HepG2 (cell line): Measurements from ENCODE around the gene SLF1. TPM values are rescaled to one million over a fixed set of nuclear protein-coding genes. Genes with fewer than 3 reads are reported as not detected.

Experiments used
- ATAC-seq: fragments of 200-7000 bp; cut with Tn5 transposase; 3 replicates; pipeline ENCODE4 v1.9.1; 2020; ENCODE audit warnings: mild to moderate bottlenecking, moderate library complexity
- BruUV-seq: library from RNA; stranded (reverse); fragments of 400-500 nt; replicated peaks from 2 replicates; lab custom pipeline; 2021; lab: Mats Ljungman, UMichigan
- CTCF ChIA-PET: fragments of 300-600 bp; formaldehyde crosslinking; extraction: SDS; loops from one replicate; lab custom pipeline; 2021; ENCODE audit warnings: low total read pairs, inconsistent platforms, low intra/inter-chr PET ratio; lab: Yijun Ruan, JAX
- POLR2A ChIA-PET: fragments of 350-600 bp; sonication (Branson Sonifier 250); formaldehyde crosslinking; loops from one replicate; lab custom pipeline; 2020; ENCODE audit warnings: antibody characterized with exemption, inconsistent platforms; lab: Yijun Ruan, JAX
- DNase-seq: peaks from one replicate; pipeline ENCODE4 v3.0.0-alpha.2; 2015; ENCODE audit warnings: low spot score
- FAIRE-seq: peaks from 3 replicates; lab custom pipeline; 2011; peaks lifted over from hg19 to GRCh38; lab: Jason Lieb, UNC
- H2AFZ ChIP-seq: one replicate; pipeline ENCODE4 v1.6.1; 2011; ENCODE audit warnings: low read length, inconsistent platforms
- H3K27ac ChIP-seq: fragments of 300-600 bp; 3 replicates; pipeline ENCODE4 v1.8.0; 2011; ENCODE audit warnings: mixed run types, mild to moderate bottlenecking, mixed read lengths, low read length, inconsistent platforms; ENCODE audit not compliant: insufficient read depth; ENCODE audit errors: extremely low read length
- H3K27me3 ChIP-seq, 2 experiments: fragments of 200-600 bp in 1 of 2; 2 replicates in 1 of 2; 3 replicates in 1 of 2; pipeline versions ENCODE4 v1.6.0 to v1.8.0; 2011; ENCODE audit warnings: low read length in 2 of 2, mild to moderate bottlenecking in 2 of 2, moderate library complexity in 2 of 2, inconsistent platforms in 1 of 2; ENCODE audit not compliant: insufficient read depth in 2 of 2, control insufficient read depth in 1 of 2
- H3K36me3 ChIP-seq, 2 experiments: fragments of 200-600 bp in 1 of 2; replicated peaks in 1 of 2; 2 replicates in 1 of 2; 3 replicates in 1 of 2; pipeline versions ENCODE4 v1.5.1 to v1.8.0; 2011; ENCODE audit warnings: low read length in 2 of 2, inconsistent platforms in 1 of 2; ENCODE audit not compliant: insufficient read depth in 2 of 2, control insufficient read depth in 1 of 2
- H3K4me1 ChIP-seq: 2 replicates; pipeline ENCODE4 v1.5.1; 2012; ENCODE audit warnings: low read length, inconsistent platforms; ENCODE audit not compliant: insufficient read depth
- H3K4me2 ChIP-seq: 2 replicates; pipeline ENCODE4 v1.6.0; 2011; ENCODE audit warnings: low read depth, low read length, inconsistent platforms
- H3K4me3 ChIP-seq, 3 experiments: fragments of 200-600 bp in 1 of 3; sonication (generic), shearing (Covaris generic) in 1 of 3; replicated peaks in 1 of 3; 2 replicates each; pipeline ENCODE4 v1.5.1; 2011 to 2016; ENCODE audit warnings: low read length in 3 of 3, inconsistent platforms in 2 of 3, low read depth in 2 of 3, mild to moderate bottlenecking in 2 of 3, control low read depth in 1 of 3, mixed read lengths in 1 of 3; ENCODE audit not compliant: insufficient read depth in 1 of 3
- H3K79me2 ChIP-seq: one replicate; pipeline ENCODE4 v1.6.1; 2011; ENCODE audit warnings: low read length, inconsistent platforms; ENCODE audit not compliant: insufficient read depth
- H3K9ac ChIP-seq: 2 replicates; pipeline ENCODE4 v1.6.0; 2011; ENCODE audit warnings: mild to moderate bottlenecking, low read depth, low read length, inconsistent platforms; ENCODE audit not compliant: insufficient read depth
- H3K9me3 ChIP-seq: 2 replicates; pipeline ENCODE4 v1.5.1; 2012; ENCODE audit warnings: mild to moderate bottlenecking, low read length
- H4K20me1 ChIP-seq: 2 replicates; pipeline ENCODE4 v1.6.0; 2011; ENCODE audit warnings: inconsistent platforms, mild to moderate bottlenecking, low read length, moderate library complexity; ENCODE audit not compliant: insufficient read depth
- ARHGAP35 ChIP-seq: sonication (generic); formaldehyde crosslinking; IDR thresholded peaks from 2 replicates; pipeline ENCODE4 v1.9.0; 2022; ENCODE audit warnings: mild to moderate bottlenecking, inconsistent platforms, moderate library complexity, missing genetic modification reagents, borderline replicate concordance
- ARID2 ChIP-seq: sonication (generic); formaldehyde crosslinking; IDR thresholded peaks from 2 replicates; pipeline ENCODE4 v1.8.1; 2022; ENCODE audit warnings: mild to moderate bottlenecking, missing genetic modification reagents, borderline replicate concordance
- NFE2L1 ChIP-seq: sonication (generic); formaldehyde crosslinking; IDR thresholded peaks from 2 replicates; pipeline ENCODE4 v1.4.0; 2020; ENCODE audit warnings: missing genetic modification reagents, mild to moderate bottlenecking, borderline replicate concordance
- RBFOX2 ChIP-seq: fragments of 200-400 bp; formaldehyde crosslinking; IDR thresholded peaks from 2 replicates; pipeline ENCODE4 v1.6.1; 2017; ENCODE audit warnings: low read depth, mild to moderate bottlenecking, low read length
- RFX1 ChIP-seq: fragments of 450-650 bp; IDR thresholded peaks from 2 replicates; pipeline ENCODE4 v1.6.1; 2017
- RFXAP ChIP-seq: sonication (generic); formaldehyde crosslinking; IDR thresholded peaks from 2 replicates; pipeline ENCODE4 v1.4.0; 2020; ENCODE audit warnings: missing genetic modification reagents, borderline replicate concordance
- TBL1XR1 ChIP-seq: fragments of 150-350 bp; IDR thresholded peaks from 2 replicates; pipeline ENCODE4 v1.6.1; 2014; ENCODE audit warnings: borderline replicate concordance, low read length; ENCODE audit not compliant: partially characterized antibody
- ZHX1 ChIP-seq: sonication (generic); formaldehyde crosslinking; IDR thresholded peaks from 2 replicates; pipeline ENCODE4 v1.8.1; 2022; ENCODE audit warnings: low read depth, mild to moderate bottlenecking, missing genetic modification reagents
- ZKSCAN5 ChIP-seq: sonication (generic); formaldehyde crosslinking; IDR thresholded peaks from 2 replicates; pipeline ENCODE4 v1.5.1; 2020; ENCODE audit warnings: mild to moderate bottlenecking, missing genetic modification reagents
- ZNF317 ChIP-seq: sonication (generic); formaldehyde crosslinking; IDR thresholded peaks from 2 replicates; pipeline ENCODE4 v1.5.0; 2020; ENCODE audit warnings: mild to moderate bottlenecking, missing genetic modification reagents
- WGBS: methylation state at CpG from one replicate; pipeline ENCODE4 v1.1.6; 2017; ENCODE audit warnings: low lambda C conversion rate; 5-methylcytosine and 5-hydroxymethylcytosine counted together
- in situ Hi-C: cut with HindIII; loops from 2 replicates; pipeline ENCODE4 v1.10.0; 2017; ENCODE audit warnings: low pct_unique_long_range_greater_than_20kb; ENCODE audit not compliant: extremely low pct_ligation_motif_present
- intact Hi-C: fragments of 100-400 bp; cut with micrococcal nuclease; formaldehyde crosslinking; loops from one replicate; pipeline ENCODE4 v1.10.0; 2022; ENCODE audit not compliant: unreplicated experiment
- polyA plus RNA-seq, 8 experiments: library from polyadenylated mRNA; depleted of rRNA in 3 of 8; stranded (reverse) in 7 of 8; unstranded in 1 of 8; fragments of >200 nt; fragmentation: Illumina TruSeq in 4 of 8; extraction: Trizol in 4 of 8; gene quantifications; 2 replicates each; pipeline versions ENCODE4 v1.2.1 to v1.2.3, GENCODE V29; 2011 to 2016; ENCODE audit warnings: low read depth in 4 of 8, missing spikeins in 1 of 8, mixed read lengths in 1 of 8; ENCODE audit not compliant: insufficient read depth in 1 of 8
- total RNA-seq, 5 experiments: library from RNA; depleted of rRNA; stranded (reverse); fragments of >200 nt; fragmentation: Illumina TruSeq; extraction: Trizol; gene quantifications; 2 replicates each; pipeline ENCODE4 v1.2.3, GENCODE V29; 2016; ENCODE audit warnings: low read depth in 1 of 5

The SLF1 gene
- total and polyA plus RNA-seq, 2 of the 13 experiments (the other 11 are each of a cell fraction or from before 2014, with no cell fraction given): 2.1 to 9.1 TPM

GRCh38 chr5:94632024-94632423 lies 13.6 kb downstream of the SLF1 start:
- TF ChIP-seq NFE2L1 (CRISPR knock-in tag) (no peak), TBL1XR1 (no peak), ZKSCAN5 (no peak), RBFOX2 (no peak)
- H3K79me2 ChIP-seq: no peaks in the 10 kb centered on the region
- H3K27me3 ChIP-seq: no peaks in the 10 kb centered on the region
- no peaks in the 10 kb centered on the region for H3K4me1 ChIP-seq
- intact Hi-C loops: no loop called here
- 96% methylated on average over 2 of the region's 2 CpGs for WGBS
- ATAC-seq (no peak), FAIRE-seq (no peak), DNase-seq (no peak)
- ChIA-PET CTCF (no interaction called here), POLR2A (no interaction called here)
- no peak overlapping the region for H3K4me2 ChIP-seq
- in situ Hi-C loops: no loop called here
- H2AFZ ChIP-seq: no peak overlapping the region
- peaks cover 0 to 20% of the 10 kb centered on the region in 2 experiments; a peak in 1 of 5 replicates for H3K36me3 ChIP-seq
- H3K9me3 ChIP-seq: no peaks in the 10 kb centered on the region
- no peak overlapping the region for H3K9ac ChIP-seq
- no peak overlapping the region for H3K27ac ChIP-seq
- no peaks in the 10 kb centered on the region for H4K20me1 ChIP-seq
- no TSS peak for BruUV-seq
- H3K4me3 ChIP-seq: no peak overlapping the region

GRCh38 chr5:94640176-94640575 lies 21.7 kb downstream of the SLF1 start:
- Histone ChIP-seq H3K4me2 (no peak overlapping the region), H3K9ac (no peak overlapping the region), H3K27ac (no peak overlapping the region)
- ATAC-seq: no peak
- no TSS peak for BruUV-seq
- FAIRE-seq: no peak
- TF ChIP-seq ARID2 (CRISPR knock-in tag) (no peak), RFXAP (CRISPR knock-in tag) (no peak), RFX1 (no peak), ZNF317 (CRISPR knock-in tag) (peak; percentile 99), ARHGAP35 (CRISPR knock-in tag) (no peak), ZHX1 (CRISPR knock-in tag) (no peak)
- TF ChIP-seq, all 625 proteins: peak for 1
- WGBS: 98% methylated on average over 3 of the region's 3 CpGs
- Histone ChIP-seq H3K9me3 (peaks cover 13% of the 10 kb centered on the region), H3K79me2 (no peaks in the 10 kb centered on the region), H3K4me3 (no peak overlapping the region), H3K4me1 (no peaks in the 10 kb centered on the region), H2AFZ (no peak overlapping the region), H3K27me3 (no peaks in the 10 kb centered on the region), H4K20me1 (no peaks in the 10 kb centered on the region), H3K36me3 (peaks cover 0 to 7% of the 10 kb centered on the region in 2 experiments; a peak in 1 of 5 replicates)
- intact Hi-C loops: no loop called here
- no peak for DNase-seq
- ChIA-PET POLR2A (no interaction called here), CTCF (no interaction called here)
- in situ Hi-C loops: no loop called here
